HCT116 (cell line): ENCODE data around the gene MMS19. TPM values are rescaled to one million over a fixed set of nuclear protein-coding genes. Genes with fewer than 3 reads are reported as not detected.

Experiments used
- ATAC-seq: fragments of 200-7000 bp; cut with Tn5 transposase; 2 replicates; pipeline ENCODE4 v1.9.1; 2020; ENCODE audit warnings: mild to moderate bottlenecking, moderate library complexity
- BruUV-seq: library from RNA; stranded (reverse); fragments of 400-500 nt; replicated peaks from 2 replicates; lab custom pipeline; 2021; lab: Mats Ljungman, UMichigan
- CTCF ChIA-PET: fragments of 300-600 bp; sonication (Branson Sonifier 250); formaldehyde crosslinking; loops from one replicate; lab custom pipeline; 2021; ENCODE audit warnings: antibody characterized with exemption; lab: Charles Lee
- POLR2A ChIA-PET: fragments of 300-600, 350-600 bp; sonication (Branson Sonifier 250); formaldehyde crosslinking; loops from one replicate; lab custom pipeline; 2021; ENCODE audit warnings: antibody characterized with exemption; lab: Charles Lee
- RAD21 ChIA-PET, 2 experiments: fragments of 300-600 bp; sonication (Branson Sonifier 250); formaldehyde crosslinking; loops; one replicate each; lab custom pipeline; 2023; ENCODE audit warnings: low total read pairs in 2 of 2; ENCODE audit not compliant: uncharacterized antibody in 2 of 2, unreplicated experiment in 2 of 2, low non-redundant PET in 1 of 2; lab: Charles Lee
- DNase-seq: peaks from one replicate; pipeline ENCODE4 v3.0.0-alpha.2; 2010; ENCODE audit warnings: low read depth, low spot score
- H2AFZ ChIP-seq: fragments of 200-600 bp; shearing (Covaris generic), sonication (generic); 2 replicates; pipeline ENCODE4 v1.6.1; 2017; ENCODE audit warnings: low read depth, mixed run types, mixed read lengths, antibody characterized with exemption, low read length; ENCODE audit not compliant: poor library complexity, severe bottlenecking
- H3K27ac ChIP-seq: 2 replicates; pipeline ENCODE4 v1.5.1; 2012; ENCODE audit warnings: low read depth, low read length
- H3K27me3 ChIP-seq: fragments of 200-600 bp; sonication (generic); 2 replicates; pipeline ENCODE4 v1.6.1; 2016; ENCODE audit warnings: mixed run types, low read length, mixed read lengths; ENCODE audit not compliant: insufficient read depth
- H3K36me3 ChIP-seq, 2 experiments: fragments of 200-500 bp in 1 of 2; fragments of 200-600 bp in 1 of 2; sonication (Bioruptor generic) in 1 of 2; sonication (generic) in 1 of 2; 2 replicates each; pipeline versions ENCODE4 v1.5.1 to v1.6.1; 2014 to 2016; ENCODE audit warnings: low read length in 2 of 2, inconsistent platforms in 1 of 2, mixed read lengths in 1 of 2, mixed run types in 1 of 2; ENCODE audit not compliant: insufficient read depth in 2 of 2, control insufficient read depth in 1 of 2
- H3K4me1 ChIP-seq, 2 experiments: fragments of 200-600 bp in 1 of 2; sonication (generic) in 1 of 2; 2 replicates each; pipeline versions ENCODE4 v1.5.1 to v1.6.1; 2012 to 2017; ENCODE audit warnings: low read length in 2 of 2, inconsistent platforms in 1 of 2, mild to moderate bottlenecking in 1 of 2, mixed read lengths in 1 of 2, mixed run types in 1 of 2, moderate library complexity in 1 of 2; ENCODE audit not compliant: insufficient read depth in 2 of 2, control insufficient read depth in 1 of 2
- H3K4me2 ChIP-seq: fragments of 200-600 bp; sonication (generic); 2 replicates; pipeline ENCODE4 v1.6.1; 2017; ENCODE audit warnings: mixed run types, low read length, mixed read lengths
- H3K4me3 ChIP-seq, 2 experiments: fragments of 200-600 bp in 1 of 2; sonication (generic) in 1 of 2; replicated peaks in 1 of 2; 2 replicates each; pipeline ENCODE4 v1.5.1; 2011 to 2016; ENCODE audit warnings: low read length in 2 of 2, control low read depth in 1 of 2, low read depth in 1 of 2, mild to moderate bottlenecking in 1 of 2, mixed read lengths in 1 of 2, mixed run types in 1 of 2
- H3K79me2 ChIP-seq: fragments of 200-600 bp; sonication (generic); 2 replicates; pipeline ENCODE4 v1.6.1; 2017; ENCODE audit warnings: mild to moderate bottlenecking, mixed run types, low read length, moderate library complexity, mixed read lengths; ENCODE audit not compliant: insufficient read depth
- H3K9ac ChIP-seq: fragments of 200-600 bp; sonication (generic); 2 replicates; pipeline ENCODE4 v1.6.1; 2016; ENCODE audit warnings: low read length, mixed read lengths
- H3K9me2 ChIP-seq: fragments of 200-600 bp; sonication (generic), shearing (Covaris generic); 2 replicates; pipeline ENCODE4 v1.6.1; 2017; ENCODE audit warnings: mixed run types, mild to moderate bottlenecking, moderate library complexity; ENCODE audit not compliant: insufficient read depth
- H3K9me3 ChIP-seq, 2 experiments: fragments of 200-500 bp in 1 of 2; fragments of 200-600 bp in 1 of 2; sonication (Bioruptor generic) in 1 of 2; sonication (generic) in 1 of 2; 2 replicates each; pipeline ENCODE4 v1.6.1; 2014 to 2017; ENCODE audit warnings: low read length in 2 of 2, mixed read lengths in 2 of 2, inconsistent platforms in 1 of 2, low read depth in 1 of 2, mild to moderate bottlenecking in 1 of 2, mixed run types in 1 of 2, moderate library complexity in 1 of 2; ENCODE audit not compliant: control insufficient read depth in 1 of 2, insufficient read depth in 1 of 2
- H4K20me1 ChIP-seq: fragments of 200-600 bp; sonication (generic), shearing (Covaris generic); 2 replicates; pipeline ENCODE4 v1.6.1; 2017; ENCODE audit warnings: mixed run types, mild to moderate bottlenecking, moderate library complexity; ENCODE audit not compliant: insufficient read depth
- CBX3 ChIP-seq: IDR thresholded peaks from 2 replicates; pipeline ENCODE4 v1.6.1; 2012; ENCODE audit warnings: low read depth
- CEBPB ChIP-seq: IDR thresholded peaks from 2 replicates; pipeline ENCODE4 v1.6.1; 2012; ENCODE audit warnings: low read depth
- EGR1 ChIP-seq: IDR thresholded peaks from 2 replicates; pipeline ENCODE4 v1.6.1; 2012; ENCODE audit warnings: low read depth
- ELF1 ChIP-seq: IDR thresholded peaks from 2 replicates; pipeline ENCODE4 v1.6.1; 2012; ENCODE audit warnings: low read depth, borderline replicate concordance
- EZH2 ChIP-seq: fragments of 200-600 bp; sonication (generic); IDR thresholded peaks from 2 replicates; pipeline ENCODE4 v1.6.1; 2017; ENCODE audit warnings: antibody characterized with exemption, mixed run types
- EZH2phosphoT487 ChIP-seq: fragments of 200-600 bp; IDR thresholded peaks from 2 replicates; pipeline ENCODE4 v1.6.1; 2018; ENCODE audit warnings: antibody characterized with exemption, borderline replicate concordance
- FOSL1 ChIP-seq: IDR thresholded peaks from 2 replicates; pipeline ENCODE4 v1.6.1; 2012; ENCODE audit warnings: low read depth
- JUND ChIP-seq: IDR thresholded peaks from 2 replicates; pipeline ENCODE4 v1.6.1; 2012
- POLR2A ChIP-seq: IDR thresholded peaks from 2 replicates; pipeline ENCODE4 v1.7.0; 2011; ENCODE audit warnings: borderline replicate concordance; ENCODE audit not compliant: insufficient read depth, insufficient read length; ENCODE audit errors: extremely low read depth
- RAD21 ChIP-seq: IDR thresholded peaks from 2 replicates; pipeline ENCODE4 v1.6.1; 2012; ENCODE audit warnings: low read depth, mild to moderate bottlenecking
- SIN3A ChIP-seq: IDR thresholded peaks from 2 replicates; pipeline ENCODE4 v1.6.1; 2012; ENCODE audit warnings: low read depth
- SRF ChIP-seq: IDR thresholded peaks from 2 replicates; pipeline ENCODE4 v1.6.1; 2012; ENCODE audit warnings: low read depth
- TCF7L2 ChIP-seq: IDR thresholded peaks from 2 replicates; pipeline ENCODE4 v1.7.0; 2011; ENCODE audit warnings: borderline replicate concordance, inconsistent platforms; ENCODE audit not compliant: insufficient read depth, insufficient read length; ENCODE audit errors: extremely low read depth
- YY1 ChIP-seq: IDR thresholded peaks from 2 replicates; pipeline ENCODE4 v1.6.1; 2011; ENCODE audit warnings: low read length, low read depth, moderate library complexity, mild to moderate bottlenecking; ENCODE audit not compliant: insufficient replicate concordance; ENCODE audit errors: extremely low read depth
- ZFX ChIP-seq: fragments of 450-650 bp; IDR thresholded peaks from 2 replicates; pipeline ENCODE4 v1.6.1; 2017
- intact Hi-C: fragments of 100-400 bp; cut with micrococcal nuclease; formaldehyde crosslinking; loops from 2 replicates; pipeline ENCODE4 v1.10.0; 2022
- total RNA-seq: library from RNA; stranded (reverse); gene quantifications from one replicate; pipeline ENCODE4 v1.2.1, GENCODE V29; 2021; ENCODE audit not compliant: unreplicated experiment
- TF ChIP-seq, protein P1 (sequence below): IDR thresholded peaks from 2 replicates; pipeline ENCODE4 v1.6.1; 2012
- TF ChIP-seq, protein P2 (sequence below): IDR thresholded peaks from 2 replicates; pipeline ENCODE4 v1.6.1; 2012
- TF ChIP-seq, protein P3 (sequence below): IDR thresholded peaks from 2 replicates; pipeline ENCODE4 v1.6.1; 2012; ENCODE audit warnings: low read depth
- TF ChIP-seq, protein P4 (sequence below): IDR thresholded peaks from 2 replicates; pipeline ENCODE4 v1.6.1; 2011; ENCODE audit warnings: mild to moderate bottlenecking, low read length, moderate library complexity; ENCODE audit not compliant: insufficient replicate concordance; ENCODE audit errors: extremely low read depth
- TF ChIP-seq, protein P5 (sequence below), 3 experiments: fragments of 200-600 bp in 1 of 3; sonication (generic) in 1 of 3; IDR thresholded peaks in 2 of 3; conservative IDR thresholded peaks in 1 of 3; 2 replicates each; pipeline ENCODE4 v1.5.1; 2012 to 2017; ENCODE audit warnings: low read depth in 2 of 3, low read length in 2 of 3, antibody characterized with exemption in 1 of 3, borderline replicate concordance in 1 of 3, control low read depth in 1 of 3, mild to moderate bottlenecking in 1 of 3, mixed read lengths in 1 of 3, mixed run types in 1 of 3, moderate library complexity in 1 of 3; ENCODE audit not compliant: insufficient read depth in 1 of 3

MMS19 gene
- total RNA-seq, 1 experiment from 2014 or later: 101 TPM

DNA sequence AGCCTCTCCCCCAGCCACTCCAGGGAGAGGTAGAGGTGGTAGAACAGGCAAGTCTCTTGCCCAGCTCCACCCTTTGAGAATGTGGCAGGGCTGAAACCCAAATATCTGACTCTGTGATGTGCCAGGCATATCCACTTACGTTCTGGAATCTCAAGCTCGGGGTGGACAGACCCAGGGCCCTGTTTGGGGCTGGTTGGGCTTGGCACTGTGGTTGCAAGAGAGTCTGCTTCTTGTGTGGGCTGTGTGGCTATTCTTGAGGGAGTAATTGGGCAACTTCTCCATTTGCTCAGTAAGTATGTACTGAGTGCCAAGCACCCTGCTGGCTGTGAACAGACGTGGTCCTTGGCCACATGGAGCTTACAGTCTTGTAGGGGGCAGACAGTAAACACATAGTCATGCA lies 5.2 kb upstream of the MMS19 start:
- BruUV-seq: no TSS peak
- RAD21 ChIA-PET: no interaction called here
- Histone ChIP-seq H3K4me1 (peaks cover 6 to 9% of the 10 kb centered on the region in 2 experiments; a peak in 3 of 4 replicates), H3K4me2 (no peak overlapping the region), H2AFZ (no peak overlapping the region), H3K27ac (no peak overlapping the region), H3K27me3 (no peaks in the 10 kb centered on the region), H3K9me2 (no peaks in the 10 kb centered on the region), H3K9me3 (no peaks in the 10 kb centered on the region), H3K36me3 (no peaks in the 10 kb centered on the region), H3K9ac (no peak overlapping the region), H4K20me1 (no peaks in the 10 kb centered on the region), H3K79me2 (no peaks in the 10 kb centered on the region; the same call in 1 of the 2 replicates), H3K4me3 (no peak overlapping the region)
- CTCF ChIA-PET: no interaction called here
- intact Hi-C loops: no loop called here
- DNase-seq: no peak
- POLR2A ChIA-PET: no interaction called here
- TF ChIP-seq EGR1 (no peak), FOSL1 (no peak), YY1 (no peak), JUND (no peak), EZH2 (no peak), CEBPB (no peak), ZFX (no peak), POLR2A (no peak), EZH2phosphoT487 (no peak), TCF7L2 (no peak), SIN3A (no peak), RAD21 (no peak), SRF (no peak), ELF1 (no peak), CBX3 (no peak)
- TF ChIP-seq, protein P1, sequence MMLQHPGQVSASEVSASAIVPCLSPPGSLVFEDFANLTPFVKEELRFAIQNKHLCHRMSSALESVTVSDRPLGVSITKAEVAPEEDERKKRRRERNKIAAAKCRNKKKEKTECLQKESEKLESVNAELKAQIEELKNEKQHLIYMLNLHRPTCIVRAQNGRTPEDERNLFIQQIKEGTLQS: no peak
- TF ChIP-seq, protein P2, sequence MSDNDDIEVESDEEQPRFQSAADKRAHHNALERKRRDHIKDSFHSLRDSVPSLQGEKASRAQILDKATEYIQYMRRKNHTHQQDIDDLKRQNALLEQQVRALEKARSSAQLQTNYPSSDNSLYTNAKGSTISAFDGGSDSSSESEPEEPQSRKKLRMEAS: no peak
- TF ChIP-seq, protein P3, sequence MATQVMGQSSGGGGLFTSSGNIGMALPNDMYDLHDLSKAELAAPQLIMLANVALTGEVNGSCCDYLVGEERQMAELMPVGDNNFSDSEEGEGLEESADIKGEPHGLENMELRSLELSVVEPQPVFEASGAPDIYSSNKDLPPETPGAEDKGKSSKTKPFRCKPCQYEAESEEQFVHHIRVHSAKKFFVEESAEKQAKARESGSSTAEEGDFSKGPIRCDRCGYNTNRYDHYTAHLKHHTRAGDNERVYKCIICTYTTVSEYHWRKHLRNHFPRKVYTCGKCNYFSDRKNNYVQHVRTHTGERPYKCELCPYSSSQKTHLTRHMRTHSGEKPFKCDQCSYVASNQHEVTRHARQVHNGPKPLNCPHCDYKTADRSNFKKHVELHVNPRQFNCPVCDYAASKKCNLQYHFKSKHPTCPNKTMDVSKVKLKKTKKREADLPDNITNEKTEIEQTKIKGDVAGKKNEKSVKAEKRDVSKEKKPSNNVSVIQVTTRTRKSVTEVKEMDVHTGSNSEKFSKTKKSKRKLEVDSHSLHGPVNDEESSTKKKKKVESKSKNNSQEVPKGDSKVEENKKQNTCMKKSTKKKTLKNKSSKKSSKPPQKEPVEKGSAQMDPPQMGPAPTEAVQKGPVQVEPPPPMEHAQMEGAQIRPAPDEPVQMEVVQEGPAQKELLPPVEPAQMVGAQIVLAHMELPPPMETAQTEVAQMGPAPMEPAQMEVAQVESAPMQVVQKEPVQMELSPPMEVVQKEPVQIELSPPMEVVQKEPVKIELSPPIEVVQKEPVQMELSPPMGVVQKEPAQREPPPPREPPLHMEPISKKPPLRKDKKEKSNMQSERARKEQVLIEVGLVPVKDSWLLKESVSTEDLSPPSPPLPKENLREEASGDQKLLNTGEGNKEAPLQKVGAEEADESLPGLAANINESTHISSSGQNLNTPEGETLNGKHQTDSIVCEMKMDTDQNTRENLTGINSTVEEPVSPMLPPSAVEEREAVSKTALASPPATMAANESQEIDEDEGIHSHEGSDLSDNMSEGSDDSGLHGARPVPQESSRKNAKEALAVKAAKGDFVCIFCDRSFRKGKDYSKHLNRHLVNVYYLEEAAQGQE: no peak
- TF ChIP-seq, protein P4, sequence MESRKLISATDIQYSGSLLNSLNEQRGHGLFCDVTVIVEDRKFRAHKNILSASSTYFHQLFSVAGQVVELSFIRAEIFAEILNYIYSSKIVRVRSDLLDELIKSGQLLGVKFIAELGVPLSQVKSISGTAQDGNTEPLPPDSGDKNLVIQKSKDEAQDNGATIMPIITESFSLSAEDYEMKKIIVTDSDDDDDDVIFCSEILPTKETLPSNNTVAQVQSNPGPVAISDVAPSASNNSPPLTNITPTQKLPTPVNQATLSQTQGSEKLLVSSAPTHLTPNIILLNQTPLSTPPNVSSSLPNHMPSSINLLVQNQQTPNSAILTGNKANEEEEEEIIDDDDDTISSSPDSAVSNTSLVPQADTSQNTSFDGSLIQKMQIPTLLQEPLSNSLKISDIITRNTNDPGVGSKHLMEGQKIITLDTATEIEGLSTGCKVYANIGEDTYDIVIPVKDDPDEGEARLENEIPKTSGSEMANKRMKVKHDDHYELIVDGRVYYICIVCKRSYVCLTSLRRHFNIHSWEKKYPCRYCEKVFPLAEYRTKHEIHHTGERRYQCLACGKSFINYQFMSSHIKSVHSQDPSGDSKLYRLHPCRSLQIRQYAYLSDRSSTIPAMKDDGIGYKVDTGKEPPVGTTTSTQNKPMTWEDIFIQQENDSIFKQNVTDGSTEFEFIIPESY: no peak
- TF ChIP-seq, protein P5, sequence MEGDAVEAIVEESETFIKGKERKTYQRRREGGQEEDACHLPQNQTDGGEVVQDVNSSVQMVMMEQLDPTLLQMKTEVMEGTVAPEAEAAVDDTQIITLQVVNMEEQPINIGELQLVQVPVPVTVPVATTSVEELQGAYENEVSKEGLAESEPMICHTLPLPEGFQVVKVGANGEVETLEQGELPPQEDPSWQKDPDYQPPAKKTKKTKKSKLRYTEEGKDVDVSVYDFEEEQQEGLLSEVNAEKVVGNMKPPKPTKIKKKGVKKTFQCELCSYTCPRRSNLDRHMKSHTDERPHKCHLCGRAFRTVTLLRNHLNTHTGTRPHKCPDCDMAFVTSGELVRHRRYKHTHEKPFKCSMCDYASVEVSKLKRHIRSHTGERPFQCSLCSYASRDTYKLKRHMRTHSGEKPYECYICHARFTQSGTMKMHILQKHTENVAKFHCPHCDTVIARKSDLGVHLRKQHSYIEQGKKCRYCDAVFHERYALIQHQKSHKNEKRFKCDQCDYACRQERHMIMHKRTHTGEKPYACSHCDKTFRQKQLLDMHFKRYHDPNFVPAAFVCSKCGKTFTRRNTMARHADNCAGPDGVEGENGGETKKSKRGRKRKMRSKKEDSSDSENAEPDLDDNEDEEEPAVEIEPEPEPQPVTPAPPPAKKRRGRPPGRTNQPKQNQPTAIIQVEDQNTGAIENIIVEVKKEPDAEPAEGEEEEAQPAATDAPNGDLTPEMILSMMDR (IDR thresholded peaks at IDR 0.05 in 2 of 3, conservative IDR thresholded peaks at IDR 0.05 in 1 of 3; ENCODE audit: borderline replicate concordance in 1 of 3, insufficient read depth in 1 of 3, low read depth in 2 of 3, low read length in 2 of 3): no peak
- ATAC-seq: no peak
